ENCODE measurements around the gene ASXL2.
"Not testable (repeated sequence)": the region's sequence is repeated elsewhere in the genome, so short reads cannot be mapped to it uniquely, and the experiment has no call there.

- TF ChIP-seq CTCF, POLR2A (IDR thresholded peaks at IDR 0.05): not testable (repeated sequence)
Measured at GRCh38 chr2:25896308-25896707, 18.0 kb upstream of the ASXL2 start.
